AG04449 (cell line): Measurements from ENCODE around the gene MARK2.

ENCODE experiments used
- CTCF ChIA-PET: fragments of 350-600 bp; formaldehyde crosslinking; extraction: SDS; loops from one replicate; lab custom pipeline; 2021; ENCODE audit warnings: antibody characterized with exemption; lab: Yijun Ruan, JAX
- POLR2A ChIA-PET: fragments of 400-600, 350-600 bp; formaldehyde crosslinking; extraction: SDS; loops from one replicate; lab custom pipeline; 2020; ENCODE audit warnings: antibody characterized with exemption, inconsistent platforms; lab: Yijun Ruan, JAX
- DNase-seq: peaks from one replicate; pipeline ENCODE4 v3.0.0-alpha.2; 2010; ENCODE audit warnings: low read depth, low spot score
- H3K4me3 ChIP-seq: 2 replicates; pipeline ENCODE4 v1.5.1; 2011; ENCODE audit warnings: low read depth, mild to moderate bottlenecking, control low read depth, low read length
- TF ChIP-seq, protein P1 (sequence below): IDR thresholded peaks from one replicate; pipeline ENCODE4 v1.5.1; 2011; ENCODE audit warnings: mild to moderate bottlenecking, moderate library complexity, low read length, control low read depth, inconsistent platforms; ENCODE audit not compliant: insufficient read depth; ENCODE audit errors: missing control alignments

The MARK2 gene

DNA sequence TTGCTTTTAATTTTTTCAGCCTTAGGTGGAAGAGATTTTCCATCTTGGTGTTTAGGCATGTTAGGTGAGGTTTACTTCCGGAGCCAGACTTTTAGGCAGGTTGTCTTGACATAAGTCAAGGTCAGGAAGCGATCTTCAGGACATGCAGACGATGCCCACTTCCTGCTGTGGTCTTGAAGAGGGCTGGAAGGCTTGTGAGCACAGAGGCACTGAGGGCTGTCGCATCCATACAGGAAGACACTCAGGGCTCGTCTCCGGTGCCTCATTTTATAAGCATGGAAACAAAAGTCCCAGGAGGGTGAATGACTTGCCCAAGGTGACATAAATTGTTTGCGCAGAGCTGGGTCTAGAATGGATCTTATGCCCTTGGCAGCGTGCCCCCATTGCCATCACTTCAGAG is 30.8 kb downstream of the MARK2 start:
- CTCF ChIA-PET: interaction anchor here (1.0 kb wide), 1 partner anchor 47 kb away, joined by 3 read pairs; the partner anchor contains the start of gene RCOR2
- POLR2A ChIA-PET: no interaction called here
- TF ChIP-seq, protein P1, sequence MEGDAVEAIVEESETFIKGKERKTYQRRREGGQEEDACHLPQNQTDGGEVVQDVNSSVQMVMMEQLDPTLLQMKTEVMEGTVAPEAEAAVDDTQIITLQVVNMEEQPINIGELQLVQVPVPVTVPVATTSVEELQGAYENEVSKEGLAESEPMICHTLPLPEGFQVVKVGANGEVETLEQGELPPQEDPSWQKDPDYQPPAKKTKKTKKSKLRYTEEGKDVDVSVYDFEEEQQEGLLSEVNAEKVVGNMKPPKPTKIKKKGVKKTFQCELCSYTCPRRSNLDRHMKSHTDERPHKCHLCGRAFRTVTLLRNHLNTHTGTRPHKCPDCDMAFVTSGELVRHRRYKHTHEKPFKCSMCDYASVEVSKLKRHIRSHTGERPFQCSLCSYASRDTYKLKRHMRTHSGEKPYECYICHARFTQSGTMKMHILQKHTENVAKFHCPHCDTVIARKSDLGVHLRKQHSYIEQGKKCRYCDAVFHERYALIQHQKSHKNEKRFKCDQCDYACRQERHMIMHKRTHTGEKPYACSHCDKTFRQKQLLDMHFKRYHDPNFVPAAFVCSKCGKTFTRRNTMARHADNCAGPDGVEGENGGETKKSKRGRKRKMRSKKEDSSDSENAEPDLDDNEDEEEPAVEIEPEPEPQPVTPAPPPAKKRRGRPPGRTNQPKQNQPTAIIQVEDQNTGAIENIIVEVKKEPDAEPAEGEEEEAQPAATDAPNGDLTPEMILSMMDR: no peak
- no peak for DNase-seq
- H3K4me3 ChIP-seq: no peak overlapping the region

DNA sequence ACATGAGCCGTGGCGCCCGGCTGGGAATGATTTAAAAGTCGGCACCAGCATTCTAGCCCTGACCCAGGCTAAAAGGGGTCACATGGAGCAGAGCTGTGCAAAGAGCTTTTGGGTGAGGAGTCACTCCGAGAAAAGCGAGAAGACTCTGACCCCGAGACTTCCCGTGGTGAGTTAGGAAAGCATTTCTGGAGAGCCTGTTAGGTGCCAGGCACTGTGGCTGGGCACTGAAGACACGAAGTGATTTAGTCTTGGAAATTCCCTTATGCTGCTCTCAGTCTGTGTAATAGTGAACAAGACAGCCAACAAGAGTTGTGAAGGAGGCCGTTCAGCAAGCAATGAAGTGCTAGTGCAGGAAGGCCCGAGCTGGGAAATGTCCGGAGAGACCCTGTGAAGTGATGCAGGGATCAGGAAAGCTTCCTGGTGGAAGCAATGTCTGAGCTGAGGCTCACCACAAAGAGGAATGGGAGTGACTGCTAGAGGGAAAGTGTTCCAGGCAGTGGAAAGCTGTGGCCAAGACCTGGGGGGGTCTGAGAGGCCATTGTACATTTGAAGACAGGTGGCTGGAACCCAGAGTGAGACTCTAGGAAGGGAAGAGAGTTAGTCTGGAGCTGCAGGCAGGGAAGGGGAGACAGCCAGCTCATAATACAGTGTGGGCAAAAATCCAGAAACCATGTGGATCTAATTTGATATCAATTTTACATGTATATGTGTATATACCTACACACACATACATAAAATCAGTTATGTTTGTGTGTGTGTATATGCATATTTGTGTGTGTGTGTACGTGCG is 31.6 kb downstream of the MARK2 start:
- H3K4me3 ChIP-seq: no peak overlapping the region
- TF ChIP-seq, protein P1: no peak
- no peak for DNase-seq
- POLR2A ChIA-PET: no interaction called here
- CTCF ChIA-PET: interaction anchor here (1.0 kb wide), 1 partner anchor 46 kb away, joined by 3 read pairs; the partner anchor contains the start of gene RCOR2

DNA sequence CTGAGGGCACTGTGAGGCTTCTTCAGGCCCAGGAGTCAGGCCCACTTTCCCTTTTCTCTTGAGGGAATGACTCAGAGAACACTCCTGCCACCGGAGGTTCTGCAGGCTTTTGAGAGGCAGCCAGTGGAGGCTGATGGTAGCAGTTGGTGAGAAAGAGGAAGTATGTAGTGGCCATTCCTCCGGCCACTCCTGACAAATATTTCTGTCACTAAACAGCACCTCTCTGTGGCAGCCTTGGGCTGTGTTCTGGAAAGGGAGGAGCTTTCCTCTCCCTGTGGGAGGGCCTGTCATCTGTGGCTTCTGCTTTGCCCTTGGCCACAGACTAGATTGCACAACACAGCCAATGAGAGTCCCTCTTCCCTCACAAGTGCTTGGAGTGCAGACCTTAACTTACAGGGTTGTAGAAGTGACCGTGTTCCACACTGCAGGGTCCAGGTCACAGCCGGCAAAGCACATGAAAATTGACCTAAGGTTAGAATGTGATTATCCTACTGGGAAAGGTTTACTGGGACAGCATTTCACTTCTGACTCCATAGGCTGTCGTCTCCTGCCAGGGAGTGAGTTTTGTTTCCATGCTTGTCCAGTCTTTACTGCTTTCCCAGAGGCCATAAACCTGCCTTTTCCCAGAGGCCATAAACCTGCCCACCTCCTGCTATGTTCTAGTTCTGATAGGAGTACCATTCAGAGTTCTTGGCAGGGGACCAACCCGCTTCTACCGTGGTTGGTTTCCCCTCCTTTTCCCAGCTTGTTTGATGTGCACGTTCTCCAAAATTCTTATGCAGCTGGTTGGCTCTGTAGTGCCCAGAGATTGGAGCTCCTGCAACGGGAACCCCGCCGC is 33.3 kb downstream of the MARK2 start:
- CTCF ChIA-PET: interaction anchor here (0.8 to 2.3 kb wide), 5 partner anchors 31 to 102 kb away, joined by 3 to 11 read pairs (median 5); partner anchors contain the start of gene RCOR2
- TF ChIP-seq, protein P1: peak; percentile 46
- DNase-seq: peak; percentile 81
- POLR2A ChIA-PET: interaction anchor here (0.5 to 1.0 kb wide), 2 partner anchors 11 to 34 kb away, joined by 3 read pairs; no protein-coding TSS in a partner anchor
- H3K4me3 ChIP-seq: no peak overlapping the region

DNA sequence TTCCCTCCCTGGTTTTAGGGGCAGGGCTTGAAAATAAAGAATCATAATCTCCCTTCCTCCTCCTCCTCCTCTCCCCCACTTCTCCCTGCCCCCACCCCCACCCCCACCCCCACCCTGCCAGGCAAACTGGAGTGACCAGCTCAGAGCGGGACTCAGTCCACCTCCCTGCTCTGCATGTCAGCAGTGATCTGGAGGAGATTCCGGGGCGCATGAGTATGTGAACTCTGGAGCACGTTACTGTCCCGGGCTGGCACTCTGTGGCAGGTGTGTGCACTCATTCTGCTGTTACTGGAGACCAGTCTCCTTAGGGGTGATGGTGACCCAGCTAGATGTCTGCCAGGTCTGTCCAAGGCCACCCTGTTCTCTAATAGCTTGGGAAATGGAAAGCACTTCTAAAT is 33.9 kb downstream of the MARK2 start:
- TF ChIP-seq, protein P1: no peak
- no peak for DNase-seq
- ChIA-PET CTCF (interaction anchor here (0.8 to 2.3 kb wide), 6 partner anchors 10 to 103 kb away, joined by 3 to 11 read pairs (median 6); partner anchors contain the start of gene RCOR2), POLR2A (no interaction called here)
- H3K4me3 ChIP-seq: no peak overlapping the region

DNA sequence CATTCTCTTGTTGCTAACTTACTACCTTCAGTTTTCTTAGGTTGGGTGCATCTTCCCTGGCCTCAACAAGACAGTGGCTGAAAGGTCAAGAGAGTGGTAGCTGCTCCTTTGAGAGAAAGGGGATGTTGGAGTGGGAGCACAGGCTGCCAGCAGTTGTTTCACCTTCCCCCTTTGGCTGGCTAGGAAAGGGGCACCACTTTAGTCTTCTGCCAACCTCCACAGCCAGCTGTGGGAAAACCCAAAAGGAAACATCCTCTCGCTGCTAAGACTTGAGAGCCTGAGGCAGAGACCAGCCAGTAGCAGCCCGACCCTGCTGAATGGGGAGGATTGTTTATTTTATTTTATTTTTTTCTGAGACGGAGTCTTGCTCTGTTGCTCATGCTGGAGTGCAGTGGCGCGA is 34.4 kb downstream of the MARK2 start:
- CTCF ChIA-PET: interaction anchor here (1.0 to 2.3 kb wide), 5 partner anchors 9 to 104 kb away, joined by 3 to 11 read pairs (median 6); no protein-coding TSS in a partner anchor
- TF ChIP-seq, protein P1: no peak
- no peak for DNase-seq
- H3K4me3 ChIP-seq: no peak overlapping the region
- POLR2A ChIA-PET: no interaction called here
